HCT116 (cell line): ENCODE data around the gene KIAA1549. TPM values are rescaled to one million over a fixed set of nuclear protein-coding genes. Genes with fewer than 3 reads are reported as not detected.

Experiments used
- ATAC-seq: fragments of 200-7000 bp; cut with Tn5 transposase; 2 replicates; pipeline ENCODE4 v1.9.1; 2020; ENCODE audit warnings: mild to moderate bottlenecking, moderate library complexity
- BruUV-seq: library from RNA; stranded (reverse); fragments of 400-500 nt; replicated peaks from 2 replicates; lab custom pipeline; 2021; lab: Mats Ljungman, UMichigan
- CTCF ChIA-PET: fragments of 300-600 bp; sonication (Branson Sonifier 250); formaldehyde crosslinking; loops from one replicate; lab custom pipeline; 2021; ENCODE audit warnings: antibody characterized with exemption; lab: Charles Lee
- POLR2A ChIA-PET: fragments of 300-600, 350-600 bp; sonication (Branson Sonifier 250); formaldehyde crosslinking; loops from one replicate; lab custom pipeline; 2021; ENCODE audit warnings: antibody characterized with exemption; lab: Charles Lee
- RAD21 ChIA-PET, 2 experiments: fragments of 300-600 bp; sonication (Branson Sonifier 250); formaldehyde crosslinking; loops; one replicate each; lab custom pipeline; 2023; ENCODE audit warnings: low total read pairs in 2 of 2; ENCODE audit not compliant: uncharacterized antibody in 2 of 2, unreplicated experiment in 2 of 2, low non-redundant PET in 1 of 2; lab: Charles Lee
- DNase-seq: peaks from one replicate; pipeline ENCODE4 v3.0.0-alpha.2; 2010; ENCODE audit warnings: low read depth, low spot score
- H2AFZ ChIP-seq: fragments of 200-600 bp; shearing (Covaris generic), sonication (generic); 2 replicates; pipeline ENCODE4 v1.6.1; 2017; ENCODE audit warnings: low read depth, mixed run types, mixed read lengths, antibody characterized with exemption, low read length; ENCODE audit not compliant: poor library complexity, severe bottlenecking
- H3K27ac ChIP-seq: 2 replicates; pipeline ENCODE4 v1.5.1; 2012; ENCODE audit warnings: low read depth, low read length
- H3K27me3 ChIP-seq: fragments of 200-600 bp; sonication (generic); 2 replicates; pipeline ENCODE4 v1.6.1; 2016; ENCODE audit warnings: mixed run types, low read length, mixed read lengths; ENCODE audit not compliant: insufficient read depth
- H3K36me3 ChIP-seq, 2 experiments: fragments of 200-500 bp in 1 of 2; fragments of 200-600 bp in 1 of 2; sonication (Bioruptor generic) in 1 of 2; sonication (generic) in 1 of 2; 2 replicates each; pipeline versions ENCODE4 v1.5.1 to v1.6.1; 2014 to 2016; ENCODE audit warnings: low read length in 2 of 2, inconsistent platforms in 1 of 2, mixed read lengths in 1 of 2, mixed run types in 1 of 2; ENCODE audit not compliant: insufficient read depth in 2 of 2, control insufficient read depth in 1 of 2
- H3K4me1 ChIP-seq, 2 experiments: fragments of 200-600 bp in 1 of 2; sonication (generic) in 1 of 2; 2 replicates each; pipeline versions ENCODE4 v1.5.1 to v1.6.1; 2012 to 2017; ENCODE audit warnings: low read length in 2 of 2, inconsistent platforms in 1 of 2, mild to moderate bottlenecking in 1 of 2, mixed read lengths in 1 of 2, mixed run types in 1 of 2, moderate library complexity in 1 of 2; ENCODE audit not compliant: insufficient read depth in 2 of 2, control insufficient read depth in 1 of 2
- H3K4me2 ChIP-seq: fragments of 200-600 bp; sonication (generic); 2 replicates; pipeline ENCODE4 v1.6.1; 2017; ENCODE audit warnings: mixed run types, low read length, mixed read lengths
- H3K4me3 ChIP-seq, 2 experiments: fragments of 200-600 bp in 1 of 2; sonication (generic) in 1 of 2; replicated peaks in 1 of 2; 2 replicates each; pipeline ENCODE4 v1.5.1; 2011 to 2016; ENCODE audit warnings: low read length in 2 of 2, control low read depth in 1 of 2, low read depth in 1 of 2, mild to moderate bottlenecking in 1 of 2, mixed read lengths in 1 of 2, mixed run types in 1 of 2
- H3K79me2 ChIP-seq: fragments of 200-600 bp; sonication (generic); 2 replicates; pipeline ENCODE4 v1.6.1; 2017; ENCODE audit warnings: mild to moderate bottlenecking, mixed run types, low read length, moderate library complexity, mixed read lengths; ENCODE audit not compliant: insufficient read depth
- H3K9ac ChIP-seq: fragments of 200-600 bp; sonication (generic); 2 replicates; pipeline ENCODE4 v1.6.1; 2016; ENCODE audit warnings: low read length, mixed read lengths
- H3K9me2 ChIP-seq: fragments of 200-600 bp; sonication (generic), shearing (Covaris generic); 2 replicates; pipeline ENCODE4 v1.6.1; 2017; ENCODE audit warnings: mixed run types, mild to moderate bottlenecking, moderate library complexity; ENCODE audit not compliant: insufficient read depth
- H3K9me3 ChIP-seq, 2 experiments: fragments of 200-500 bp in 1 of 2; fragments of 200-600 bp in 1 of 2; sonication (Bioruptor generic) in 1 of 2; sonication (generic) in 1 of 2; 2 replicates each; pipeline ENCODE4 v1.6.1; 2014 to 2017; ENCODE audit warnings: low read length in 2 of 2, mixed read lengths in 2 of 2, inconsistent platforms in 1 of 2, low read depth in 1 of 2, mild to moderate bottlenecking in 1 of 2, mixed run types in 1 of 2, moderate library complexity in 1 of 2; ENCODE audit not compliant: control insufficient read depth in 1 of 2, insufficient read depth in 1 of 2
- H4K20me1 ChIP-seq: fragments of 200-600 bp; sonication (generic), shearing (Covaris generic); 2 replicates; pipeline ENCODE4 v1.6.1; 2017; ENCODE audit warnings: mixed run types, mild to moderate bottlenecking, moderate library complexity; ENCODE audit not compliant: insufficient read depth
- ATF3 ChIP-seq: IDR thresholded peaks from 2 replicates; pipeline ENCODE4 v1.6.1; 2012
- CBX3 ChIP-seq: IDR thresholded peaks from 2 replicates; pipeline ENCODE4 v1.6.1; 2012; ENCODE audit warnings: low read depth
- EZH2 ChIP-seq: fragments of 200-600 bp; sonication (generic); IDR thresholded peaks from 2 replicates; pipeline ENCODE4 v1.6.1; 2017; ENCODE audit warnings: antibody characterized with exemption, mixed run types
- FOSL1 ChIP-seq: IDR thresholded peaks from 2 replicates; pipeline ENCODE4 v1.6.1; 2012; ENCODE audit warnings: low read depth
- JUND ChIP-seq: IDR thresholded peaks from 2 replicates; pipeline ENCODE4 v1.6.1; 2012
- MAX ChIP-seq: IDR thresholded peaks from 2 replicates; pipeline ENCODE4 v1.6.1; 2012
- POLR2AphosphoS5 ChIP-seq: IDR thresholded peaks from 2 replicates; pipeline ENCODE4 v1.6.1; 2011; ENCODE audit warnings: mild to moderate bottlenecking, low read depth, low read length, moderate library complexity
- RAD21 ChIP-seq: IDR thresholded peaks from 2 replicates; pipeline ENCODE4 v1.6.1; 2012; ENCODE audit warnings: low read depth, mild to moderate bottlenecking
- REST ChIP-seq: IDR thresholded peaks from 2 replicates; pipeline ENCODE4 v1.6.1; 2012; ENCODE audit warnings: low read depth
- SIN3A ChIP-seq: IDR thresholded peaks from 2 replicates; pipeline ENCODE4 v1.6.1; 2012; ENCODE audit warnings: low read depth
- YY1 ChIP-seq: IDR thresholded peaks from 2 replicates; pipeline ENCODE4 v1.6.1; 2011; ENCODE audit warnings: low read length, low read depth, moderate library complexity, mild to moderate bottlenecking; ENCODE audit not compliant: insufficient replicate concordance; ENCODE audit errors: extremely low read depth
- intact Hi-C: fragments of 100-400 bp; cut with micrococcal nuclease; formaldehyde crosslinking; loops from 2 replicates; pipeline ENCODE4 v1.10.0; 2022
- total RNA-seq: library from RNA; stranded (reverse); gene quantifications from one replicate; pipeline ENCODE4 v1.2.1, GENCODE V29; 2021; ENCODE audit not compliant: unreplicated experiment

The KIAA1549 gene
- total RNA-seq, 1 experiment from 2014 or later, result 3.9 TPM

GRCh38 chr7:138868711-138869110 is 112.5 kb downstream of the KIAA1549 start:
- Histone ChIP-seq H3K27ac (no peak overlapping the region), H3K4me2 (no peak overlapping the region), H3K9ac (no peak overlapping the region), H3K27me3 (no peaks in the 10 kb centered on the region), H4K20me1 (no peaks in the 10 kb centered on the region), H3K9me2 (no peaks in the 10 kb centered on the region), H3K4me3 (no peak overlapping the region), H3K79me2 (no peaks in the 10 kb centered on the region), H2AFZ (no peak overlapping the region), H3K4me1 (peaks cover 9 to 24% of the 10 kb centered on the region in 2 experiments), H3K9me3 (no peaks in the 10 kb centered on the region), H3K36me3 (0 out of 4 replicates have a peak, but pooled peaks cover 0 to 4% of the 10 kb centered on the region in 2 experiments)
- ATAC-seq (no peak), DNase-seq (no peak)
- TF ChIP-seq YY1 (no peak), MAX (no peak), POLR2AphosphoS5 (no peak), CBX3 (no peak), EZH2 (no peak), SIN3A (no peak), RAD21 (no peak), REST (no peak), ATF3 (no peak), JUND (no peak), FOSL1 (no peak)
- no TSS peak for BruUV-seq
- ChIA-PET RAD21 (no interaction called here), CTCF (no interaction called here), POLR2A (no interaction called here)
- intact Hi-C loops, result no loop called here
